Panc1 (cell line): ENCODE measurements around the gene MICA.

Source experiments
- POLR2AphosphoS5 ChIP-seq: IDR thresholded peaks from 2 replicates; pipeline ENCODE4 v1.6.1; 2012; ENCODE audit warnings: mild to moderate bottlenecking, low read depth, low read length, moderate library complexity
- TF ChIP-seq, protein P1 (sequence below): fragments of 450-650 bp; IDR thresholded peaks from 2 replicates; pipeline ENCODE4 v1.5.1; 2017; ENCODE audit warnings: mild to moderate bottlenecking

DNA sequence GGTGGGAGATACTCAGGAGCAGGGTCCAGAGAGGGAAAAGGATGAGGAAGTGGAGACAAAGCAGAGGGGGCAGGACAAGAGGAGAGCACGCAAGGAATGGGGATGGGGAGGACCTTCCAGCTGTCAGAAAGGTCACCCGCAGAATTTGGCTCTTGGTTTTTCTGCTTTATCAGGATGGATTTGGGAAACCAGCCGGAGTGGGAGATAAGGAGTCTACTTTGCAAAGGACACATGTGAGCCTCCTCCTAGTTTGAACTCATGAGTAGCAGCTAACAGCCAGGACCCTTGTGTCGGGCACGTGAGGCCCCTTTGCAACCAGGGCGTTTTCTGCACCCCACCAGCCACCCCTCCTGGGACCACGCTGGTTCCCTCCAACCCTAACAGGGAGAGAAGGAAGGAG is 7.6 kb upstream of the MICA start:
- TF ChIP-seq, protein P1, sequence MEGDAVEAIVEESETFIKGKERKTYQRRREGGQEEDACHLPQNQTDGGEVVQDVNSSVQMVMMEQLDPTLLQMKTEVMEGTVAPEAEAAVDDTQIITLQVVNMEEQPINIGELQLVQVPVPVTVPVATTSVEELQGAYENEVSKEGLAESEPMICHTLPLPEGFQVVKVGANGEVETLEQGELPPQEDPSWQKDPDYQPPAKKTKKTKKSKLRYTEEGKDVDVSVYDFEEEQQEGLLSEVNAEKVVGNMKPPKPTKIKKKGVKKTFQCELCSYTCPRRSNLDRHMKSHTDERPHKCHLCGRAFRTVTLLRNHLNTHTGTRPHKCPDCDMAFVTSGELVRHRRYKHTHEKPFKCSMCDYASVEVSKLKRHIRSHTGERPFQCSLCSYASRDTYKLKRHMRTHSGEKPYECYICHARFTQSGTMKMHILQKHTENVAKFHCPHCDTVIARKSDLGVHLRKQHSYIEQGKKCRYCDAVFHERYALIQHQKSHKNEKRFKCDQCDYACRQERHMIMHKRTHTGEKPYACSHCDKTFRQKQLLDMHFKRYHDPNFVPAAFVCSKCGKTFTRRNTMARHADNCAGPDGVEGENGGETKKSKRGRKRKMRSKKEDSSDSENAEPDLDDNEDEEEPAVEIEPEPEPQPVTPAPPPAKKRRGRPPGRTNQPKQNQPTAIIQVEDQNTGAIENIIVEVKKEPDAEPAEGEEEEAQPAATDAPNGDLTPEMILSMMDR = no peak
- no peak for TF ChIP-seq POLR2AphosphoS5
